Fibroblast of skin of scalp (primary cell): ENCODE measurements around the gene ATG2B.
A peak's percentile ranks its signal among the peaks of the same experiment; 100 is the strongest.

Source experiments
- DNase-seq: peaks from one replicate; pipeline ENCODE4 v3.0.0-alpha.2; 2013

The ATG2B gene

GRCh38 chr14:96307434-96307833 is 55.7 kb downstream of the ATG2B start:
- no peak for DNase-seq

- DNase-seq = no peak
These were observed 58.2 kb downstream of the ATG2B start for GRCh38 chr14:96304956-96305355.

GRCh38 chr14:96303981-96304380 is 59.2 kb downstream of the ATG2B start:
- no peak for DNase-seq

GRCh38 chr14:96299441-96299840 is 63.7 kb downstream of the ATG2B start:
- DNase-seq = no peak

GRCh38 chr14:96297997-96298515 is 65.1 kb downstream of the ATG2B start:
- DNase-seq = no peak

GRCh38 chr14:96297000-96297399 is 66.1 kb downstream of the ATG2B start:
- no peak for DNase-seq

- no peak for DNase-seq
These were observed 68.9 kb downstream of the ATG2B start for GRCh38 chr14:96294246-96294645.

GRCh38 chr14:96287856-96288255 is 75.3 kb downstream of the ATG2B start:
- no peak for DNase-seq

GRCh38 chr14:96286251-96286650 is 76.9 kb downstream of the ATG2B start:
- no peak for DNase-seq

- DNase-seq = no peak
These were observed 77.5 kb downstream of the ATG2B start for GRCh38 chr14:96285667-96286066.

- no peak for DNase-seq
These were observed 78.7 kb downstream of the ATG2B start for GRCh38 chr14:96284430-96284829.

- no peak for DNase-seq
These were observed 79.1 kb downstream of the ATG2B start for GRCh38 chr14:96284008-96284407.

GRCh38 chr14:96281486-96281885 is 81.7 kb downstream of the ATG2B start:
- DNase-seq = no peak

GRCh38 chr14:96280104-96280503 is 83.0 kb downstream of the ATG2B start:
- DNase-seq = no peak

GRCh38 chr14:96279564-96279963 is 83.6 kb downstream of the ATG2B start:
- peak; percentile 71 for DNase-seq

GRCh38 chr14:96277890-96278289 is 85.3 kb downstream of the ATG2B start:
- no peak for DNase-seq

GRCh38 chr14:96275177-96276112 is 87.7 kb downstream of the ATG2B start:
- DNase-seq = peak; percentile 88

- DNase-seq = peak; percentile 91
These were observed 88.6 kb downstream of the ATG2B start for GRCh38 chr14:96274543-96274942.

GRCh38 chr14:96274122-96274521 is 89.0 kb downstream of the ATG2B start:
- DNase-seq = no peak

- no peak for DNase-seq
These were observed 89.5 kb downstream of the ATG2B start for GRCh38 chr14:96273629-96274028.

GRCh38 chr14:96272777-96273473 is 90.2 kb downstream of the ATG2B start:
- no peak for DNase-seq

- no peak for DNase-seq
These were observed 91.7 kb downstream of the ATG2B start for GRCh38 chr14:96271421-96271762.

GRCh38 chr14:96270565-96271420 is 92.3 kb downstream of the ATG2B start:
- DNase-seq = no peak
